ENCODE measurements around the gene IFT122.

GRCh38 chr3:129524081-129524480, 84.1 kb downstream of the IFT122 start:
- no peak for TF ChIP-seq CTCF (conservative IDR thresholded peaks at IDR 0.05; ENCODE audit: low read length)
- no peak for TF ChIP-seq EZH2phosphoT487 (IDR thresholded peaks at IDR 0.05; ENCODE audit: borderline replicate concordance, low read depth, low read length)
